GM18508 (cell line): ENCODE measurements around the gene AMIGO2.

ENCODE experiments used
- ATAC-seq: cut with Tn5 transposase; IDR thresholded peaks from one replicate; pipeline ENCODE4 v1.9.1; 2021; ENCODE audit warnings: moderate number of reproducible peaks; ENCODE audit not compliant: insufficient read depth, unreplicated experiment

Gene AMIGO2

GRCh38 chr12:47098099-47098498 is 18.3 kb upstream of the AMIGO2 start:
- ATAC-seq, result no peak

GRCh38 chr12:47097276-47097896 is 17.6 kb upstream of the AMIGO2 start:
- no peak for ATAC-seq

- ATAC-seq, result no peak
These were observed 15.9 kb upstream of the AMIGO2 start for GRCh38 chr12:47095446-47096236.

GRCh38 chr12:47094804-47095203 is 15.0 kb upstream of the AMIGO2 start:
- ATAC-seq, result no peak

GRCh38 chr12:47091009-47091408 is 11.2 kb upstream of the AMIGO2 start:
- no peak for ATAC-seq

- no peak for ATAC-seq
These were observed 8.5 kb upstream of the AMIGO2 start for GRCh38 chr12:47088021-47088944.

GRCh38 chr12:47087088-47087688 is 7.4 kb upstream of the AMIGO2 start:
- ATAC-seq, result no peak

GRCh38 chr12:47085815-47086252 is 6.1 kb upstream of the AMIGO2 start:
- ATAC-seq, result no peak

- ATAC-seq, result no peak
These were observed 4.4 kb upstream of the AMIGO2 start for GRCh38 chr12:47084172-47084571.

GRCh38 chr12:47082796-47083621 is 3.2 kb upstream of the AMIGO2 start:
- no peak for ATAC-seq

GRCh38 chr12:47082283-47082682 is 2.5 kb upstream of the AMIGO2 start:
- no peak for ATAC-seq

- no peak for ATAC-seq
These were observed 1.2 kb upstream of the AMIGO2 start for GRCh38 chr12:47080725-47081502.

- no peak for ATAC-seq
These were observed 394 bp upstream of the AMIGO2 start for GRCh38 chr12:47079981-47080724.

GRCh38 chr12:47078733-47079467 is 859 bp downstream of the AMIGO2 start:
- no peak for ATAC-seq

GRCh38 chr12:47078086-47078395 is 1.7 kb downstream of the AMIGO2 start:
- no peak for ATAC-seq

GRCh38 chr12:47077206-47078085 is 2.3 kb downstream of the AMIGO2 start:
- no peak for ATAC-seq
